HG02798 (cell line): ENCODE results near the gene SLC66A1.

Source experiments
- ATAC-seq: cut with Tn5 transposase; IDR thresholded peaks from one replicate; pipeline ENCODE4 v1.9.1; 2021; ENCODE audit warnings: mild to moderate bottlenecking; ENCODE audit not compliant: unreplicated experiment, poor library complexity

The SLC66A1 gene

DNA sequence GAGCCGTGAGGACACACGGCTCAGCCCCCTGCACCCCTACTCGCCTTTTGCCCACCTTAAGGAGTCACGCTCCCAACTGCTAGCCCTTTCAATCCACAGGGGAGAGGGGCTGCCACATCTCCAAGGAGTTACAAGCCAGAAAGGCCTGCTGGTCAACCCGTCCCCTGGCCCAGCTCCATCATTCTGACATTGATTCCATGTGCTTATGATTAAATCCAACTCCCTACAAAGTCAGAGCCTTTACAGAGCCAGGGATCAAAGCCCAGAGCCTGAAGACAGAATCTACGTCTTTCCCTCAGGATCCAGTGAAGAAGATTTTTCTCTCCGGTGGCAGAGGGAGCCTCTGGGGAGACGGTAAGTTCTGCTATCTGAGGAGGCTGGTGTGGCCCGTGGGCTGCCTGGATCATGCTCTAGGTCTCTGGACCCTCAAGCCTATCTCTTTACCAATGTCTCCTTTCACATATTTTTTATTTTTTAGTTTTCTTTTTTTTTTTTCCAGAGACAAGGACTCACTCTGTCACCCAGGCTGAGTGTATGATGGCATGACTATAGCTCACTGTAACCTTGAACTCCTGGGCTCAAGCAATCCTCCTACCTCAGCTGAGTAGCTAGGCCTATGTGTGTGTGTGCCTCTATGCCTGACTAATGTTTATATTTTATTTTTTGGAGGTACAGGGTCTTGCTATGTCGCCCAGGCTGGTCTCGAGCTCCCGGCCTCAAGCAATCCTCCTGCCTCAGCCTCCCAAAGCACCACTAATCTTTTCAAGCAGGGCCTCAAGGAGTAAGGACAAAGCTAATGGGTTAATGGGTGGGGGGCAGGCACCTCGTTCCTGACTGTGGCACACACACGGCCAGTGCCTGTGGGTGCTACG is 61.3 kb downstream of the SLC66A1 start:
- no peak for ATAC-seq

DNA sequence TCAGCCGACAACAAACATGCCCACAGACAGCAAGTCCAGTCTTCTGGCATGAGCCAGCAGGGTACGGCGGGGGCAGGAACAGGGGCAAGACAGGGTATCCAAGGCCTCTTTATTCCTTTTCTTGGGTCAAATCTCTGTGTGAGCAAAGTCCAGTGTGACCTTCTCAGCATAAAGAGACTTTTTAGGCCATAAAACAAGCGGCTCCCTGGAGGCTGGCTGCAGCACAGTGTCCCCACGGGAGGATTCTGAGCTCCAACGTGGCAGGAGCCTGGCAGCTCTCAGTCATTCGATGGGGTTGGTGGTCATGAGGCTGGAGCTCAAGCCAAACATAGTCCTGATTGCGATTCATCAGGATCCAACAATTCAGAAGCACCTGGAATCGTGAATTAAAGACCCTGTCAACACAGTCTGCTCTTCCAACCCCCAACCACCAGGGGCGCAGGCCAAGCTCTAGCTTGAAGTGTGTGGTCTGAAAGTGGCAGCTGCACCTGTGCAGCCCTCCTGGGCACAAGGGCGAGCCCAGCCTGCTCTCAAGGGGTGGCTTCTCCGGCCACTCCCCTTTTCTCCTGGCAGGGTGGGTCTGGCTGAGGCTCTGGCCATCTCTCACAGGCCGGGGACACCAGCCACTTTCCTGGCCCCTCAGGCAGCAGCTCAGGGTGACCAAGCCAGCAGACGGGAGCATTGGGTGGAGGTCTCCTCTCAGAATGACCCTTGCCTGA is 62.1 kb downstream of the SLC66A1 start:
- no peak for ATAC-seq

DNA sequence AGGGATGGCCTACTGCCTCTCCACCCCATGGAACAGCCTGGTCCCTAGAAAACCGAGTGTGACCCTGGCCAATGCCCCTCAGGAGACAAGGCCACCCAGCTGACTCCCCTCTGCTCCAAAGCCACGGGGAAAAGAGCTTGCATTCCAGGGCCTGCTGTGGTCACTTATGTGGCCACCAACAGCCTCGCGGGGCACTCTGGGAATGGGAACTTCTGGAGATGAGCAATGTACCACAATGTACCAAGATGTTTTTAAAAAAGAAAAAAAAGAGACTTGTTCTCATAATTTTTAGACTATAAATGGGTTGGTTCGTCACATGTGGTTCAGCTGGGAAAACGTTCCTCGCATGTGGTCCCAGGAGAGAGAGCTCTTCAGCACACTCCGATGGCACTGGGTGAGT is 62.8 kb downstream of the SLC66A1 start:
- no peak for ATAC-seq

DNA sequence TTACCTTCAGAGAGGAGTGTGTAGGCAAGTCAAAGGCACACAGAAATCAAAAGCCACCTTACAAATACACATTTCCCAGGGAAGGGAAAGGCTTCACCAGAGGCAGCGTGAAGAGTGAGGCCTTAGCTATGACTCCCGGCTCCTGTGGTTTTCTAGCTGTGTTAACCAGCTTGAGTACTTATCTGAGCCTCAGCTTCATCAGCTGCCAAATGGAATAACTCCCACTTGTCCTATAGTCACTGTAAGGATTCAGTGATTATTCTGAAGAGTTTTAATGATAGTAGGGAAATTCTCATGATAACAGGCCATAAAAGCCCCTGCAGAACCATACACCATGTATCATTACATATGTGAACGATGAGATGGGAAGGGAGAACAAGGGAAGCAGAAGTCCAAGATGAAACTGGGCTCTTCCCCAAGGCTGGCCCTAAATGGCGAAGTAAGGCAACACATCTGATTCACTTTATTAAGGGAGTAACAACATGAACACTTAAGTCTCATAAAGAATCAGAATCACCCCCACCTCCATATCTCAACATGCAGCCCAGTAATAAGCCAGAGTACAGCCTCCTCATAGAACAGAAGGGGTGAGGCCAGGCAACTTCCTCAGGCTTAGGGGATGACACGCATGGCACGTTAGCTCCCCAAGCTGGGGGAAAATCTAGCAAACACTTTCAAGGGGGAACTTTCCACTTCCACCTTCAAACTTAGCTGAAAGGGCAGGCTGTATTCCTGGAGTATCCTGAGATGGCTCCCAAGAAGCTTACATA is 63.7 kb downstream of the SLC66A1 start:
- ATAC-seq = no peak

DNA sequence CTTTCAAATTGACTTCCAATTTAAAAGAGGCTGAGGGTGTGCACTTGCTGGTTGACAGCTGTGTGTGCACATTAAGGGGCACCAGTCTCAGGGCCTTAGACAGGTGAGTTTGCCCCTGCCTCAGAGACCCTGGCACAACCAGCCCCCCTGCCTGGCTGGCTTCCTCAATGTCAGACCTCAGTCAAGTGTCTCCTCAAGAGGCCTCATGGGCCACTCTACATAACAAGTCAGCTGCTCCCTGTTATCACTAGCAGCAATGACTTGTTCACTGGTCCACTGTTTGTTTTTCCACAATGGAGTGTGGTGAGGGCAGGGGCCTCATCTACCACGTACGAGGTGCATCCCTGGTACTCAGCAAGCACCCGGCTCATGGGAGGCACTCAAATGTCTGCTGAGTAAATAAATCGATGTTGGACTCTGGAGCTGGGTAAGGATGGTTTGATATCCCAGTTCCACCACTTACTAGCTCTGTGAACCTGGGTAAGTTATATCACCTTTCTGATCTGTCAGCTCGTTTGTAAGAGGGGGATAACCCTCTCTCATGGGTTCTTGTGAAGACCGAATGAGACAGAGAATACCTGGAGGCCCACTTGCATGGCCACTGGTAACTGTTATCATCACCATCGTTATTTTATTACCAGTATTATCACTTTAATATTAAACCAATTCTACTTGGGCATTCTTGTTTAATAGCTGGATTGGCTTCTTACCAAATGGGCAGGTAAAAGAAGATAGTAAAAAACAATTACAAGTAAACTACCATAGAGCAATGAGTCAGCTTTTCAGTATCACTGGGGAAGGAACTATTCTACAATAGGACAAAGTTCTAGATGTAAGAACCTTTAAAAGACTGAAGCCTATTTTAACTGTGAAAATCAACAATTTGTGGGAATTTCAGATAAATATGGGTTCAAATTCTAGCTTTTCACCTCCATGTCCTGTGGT is 64.6 kb downstream of the SLC66A1 start:
- no peak for ATAC-seq

DNA sequence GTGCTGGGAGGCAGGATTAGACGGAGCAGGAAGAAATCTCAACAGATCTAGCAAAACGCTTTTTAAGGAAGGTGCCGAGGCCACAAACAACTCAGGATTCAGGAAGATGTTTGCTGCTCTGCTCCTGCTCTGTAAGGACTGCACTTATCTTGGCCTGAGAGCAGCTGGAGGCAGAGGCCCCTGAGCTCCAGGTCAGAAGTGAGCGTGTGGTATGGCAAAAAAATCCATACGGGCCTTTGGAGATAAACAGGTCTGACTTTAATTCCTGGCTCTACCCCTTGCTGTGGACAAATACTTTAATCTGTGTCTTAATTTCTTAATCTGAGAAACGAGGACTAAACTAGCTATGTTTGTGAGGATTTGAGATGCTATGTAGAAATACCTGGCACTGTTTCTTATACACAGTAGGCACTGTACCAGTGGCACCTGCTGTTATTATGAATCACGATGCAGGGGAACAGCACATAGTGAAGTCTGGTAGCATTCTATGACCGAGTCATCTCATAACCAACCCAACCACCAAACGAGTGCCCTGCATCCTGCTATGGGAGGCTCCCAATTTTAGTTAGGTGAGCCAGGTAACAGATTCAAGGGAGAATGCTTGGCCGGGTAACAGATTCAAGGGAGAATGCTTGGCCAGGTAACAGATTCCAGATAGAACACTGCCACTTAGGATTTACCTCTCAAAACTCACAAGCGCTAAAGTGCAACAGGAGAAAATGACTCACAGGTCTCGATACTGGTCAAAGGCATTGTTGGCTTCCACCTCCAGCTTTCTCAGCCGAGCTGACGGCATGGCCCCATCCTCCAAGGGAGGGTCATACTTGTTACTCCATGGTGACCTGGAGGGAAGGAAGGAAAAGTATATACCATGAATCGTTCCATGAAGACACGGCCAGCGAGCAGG is 65.9 kb downstream of the SLC66A1 start:
- no peak for ATAC-seq
